BJ (cell line): Measurements from ENCODE around the gene IMP4. TPM values are rescaled to one million over a fixed set of nuclear protein-coding genes. Genes with fewer than 3 reads are reported as not detected.
A peak's percentile ranks its signal among the peaks of the same experiment; 100 is the strongest.

Experiments used
- CTCF ChIA-PET: fragments of 350-600 bp; formaldehyde crosslinking; extraction: SDS; loops from one replicate; lab custom pipeline; 2021; ENCODE audit warnings: antibody characterized with exemption, inconsistent platforms; lab: Yijun Ruan, JAX
- POLR2A ChIA-PET: fragments of 300-600 bp; sonication (Branson Sonifier 250); formaldehyde crosslinking; extraction: SDS; loops from one replicate; lab custom pipeline; 2021; ENCODE audit warnings: antibody characterized with exemption; lab: Charles Lee
- DNase-seq: peaks from one replicate; pipeline ENCODE4 v3.0.0-alpha.2; 2011; ENCODE audit warnings: low read depth
- H3K27me3 ChIP-seq: 2 replicates; pipeline ENCODE4 v1.6.0; 2011; ENCODE audit warnings: low read length; ENCODE audit not compliant: control insufficient read depth, insufficient read depth
- H3K36me3 ChIP-seq: 2 replicates; pipeline ENCODE4 v1.5.1; 2011; ENCODE audit warnings: low read length; ENCODE audit not compliant: control insufficient read depth, insufficient read depth
- H3K4me3 ChIP-seq: 2 replicates; pipeline ENCODE4 v1.5.1; 2011; ENCODE audit warnings: low read depth, mild to moderate bottlenecking, control low read depth, low read length
- CTCF ChIP-seq: IDR thresholded peaks from 2 replicates; pipeline ENCODE4 v1.5.1; 2011; ENCODE audit warnings: low read depth, mild to moderate bottlenecking, control low read depth, inconsistent platforms, low read length, moderate library complexity; ENCODE audit not compliant: insufficient read depth
- polyA minus RNA-seq: library from RNA; depleted of rRNA, polyadenylated mRNA; stranded (reverse); fragments of >200 nt; gene quantifications from 2 replicates; pipeline ENCODE4 v1.2.3, GENCODE V29; 2011; rRNA and poly(A)+ RNA removed
- polyA plus RNA-seq: library from polyadenylated mRNA; depleted of rRNA; stranded (reverse); fragments of >200 nt; gene quantifications from 2 replicates; pipeline ENCODE4 v1.2.3, GENCODE V29; 2011; rRNA removed

IMP4 gene
- polyA plus RNA-seq, result 80.9 and 144 TPM in 2 replicates
- 44.3 and 103 TPM in 2 replicates for polyA minus RNA-seq

- TF ChIP-seq CTCF, result peak; percentile 55
Observed at GRCh38 chr2:130342533-130343275, at the start of gene IMP4. Gene IMP4, plus strand, starts transcription at chr2:130342897. Its CDS starts 36 bp downstream, at chr2:130342933.

GRCh38 chr2:130300258-130300969 lies 42.3 kb upstream of the IMP4 start:
- POLR2A ChIA-PET, result no interaction called here
- no peak for TF ChIP-seq CTCF
- CTCF ChIA-PET, result no interaction called here
- Histone ChIP-seq H3K36me3 (no peaks in the 10 kb centered on the region), H3K4me3 (no peak overlapping the region), H3K27me3 (peaks cover 2% of the 10 kb centered on the region; the same call in 1 of the 2 replicates)
- DNase-seq, result no peak

More at GRCh38 chr2:130342533-130343275, at the start of gene IMP4:
- Histone ChIP-seq H3K27me3 (no peaks in the 10 kb centered on the region), H3K36me3 (peaks cover 24% of the 10 kb centered on the region), H3K4me3 (peak within 1 kb of the TSS; percentile 57)
- CTCF ChIA-PET, result interaction anchor here (0.6 to 4.0 kb wide), 6 partner anchors 10 to 161 kb away, joined by 3 to 33 read pairs (median 6); partner anchors contain the start of genes MZT2B, PTPN18 and SMPD4
- POLR2A ChIA-PET, result interaction anchor here (0.5 to 1.2 kb wide), 6 partner anchors 13 to 1780 kb away, joined by 3 to 13 read pairs (median 4); partner anchors contain the start of genes PTPN18 and SMPD4
- peak; percentile 99 for DNase-seq

GRCh38 chr2:130300970-130301348 lies 41.7 kb upstream of the IMP4 start:
- DNase-seq, result no peak
- Histone ChIP-seq H3K27me3 (peaks cover 2% of the 10 kb centered on the region; the same call in 1 of the 2 replicates), H3K36me3 (no peaks in the 10 kb centered on the region)

GRCh38 chr2:130302164-130302886 lies 40.4 kb upstream of the IMP4 start:
- TF ChIP-seq CTCF, result no peak
- no peaks in the 10 kb centered on the region for H3K36me3 ChIP-seq
- no peaks in the 10 kb centered on the region for H3K27me3 ChIP-seq
- ChIA-PET CTCF (no interaction called here), POLR2A (no interaction called here)
- no peak overlapping the region for H3K4me3 ChIP-seq
- no peak for DNase-seq

More at GRCh38 chr2:130300970-130301348, 41.7 kb upstream of the IMP4 start:
- no peak for TF ChIP-seq CTCF
- CTCF ChIA-PET, result no interaction called here
- POLR2A ChIA-PET, result no interaction called here
- H3K4me3 ChIP-seq, result no peak overlapping the region
